Effector memory CD8-positive, alpha-beta T cell (primary cell): Measurements from ENCODE around the gene MTF2.
A peak's percentile ranks its signal among the peaks of the same experiment; 100 is the strongest.

Source experiments
- ATAC-seq: fragments of 150-1000 bp; cut with Tn5 transposase; replicated peaks from 2 replicates; pipeline ENCODE4 v1.10.0; 2021; ENCODE audit warnings: mild to moderate bottlenecking, moderate library complexity
- DNase-seq, 3 experiments: peaks; one replicate each; pipeline ENCODE4 v3.0.0; 2021
- H3K27ac Mint-ChIP-seq, 2 donors: one replicate each; pipeline ENCODE4 v1.8.0; 2022; ENCODE audit warnings: mild to moderate bottlenecking in 2 of 2, mixed read lengths in 2 of 2, moderate library complexity in 2 of 2
- H3K27me3 Mint-ChIP-seq, 2 donors: one replicate each; pipeline ENCODE4 v1.8.0; 2022; ENCODE audit warnings: mixed read lengths in 2 of 2
- H3K36me3 Mint-ChIP-seq: one replicate; pipeline ENCODE4 v1.8.0; 2022; ENCODE audit warnings: mild to moderate bottlenecking, moderate library complexity, mixed read lengths; ENCODE audit not compliant: insufficient read depth
- H3K4me1 Mint-ChIP-seq, 2 donors: one replicate each; pipeline ENCODE4 v1.8.0; 2022; ENCODE audit warnings: low read depth in 2 of 2, mixed read lengths in 2 of 2
- H3K4me3 Mint-ChIP-seq, 2 donors: one replicate each; pipeline ENCODE4 v1.8.0; 2022; ENCODE audit warnings: mild to moderate bottlenecking in 2 of 2, mixed read lengths in 2 of 2, moderate library complexity in 2 of 2
- H3K9me3 Mint-ChIP-seq, 2 donors: one replicate each; pipeline ENCODE4 v1.8.0; 2022; ENCODE audit warnings: mixed read lengths in 2 of 2

The MTF2 gene

GRCh38 chr1:93056649-93057048 is 22.4 kb upstream of the MTF2 start:
- no peak overlapping the region for H3K4me3 Mint-ChIP-seq
- no peak overlapping the region for H3K27ac Mint-ChIP-seq
- H3K36me3 Mint-ChIP-seq = no peaks in the 10 kb centered on the region
- peaks cover 39 to 45% of the 10 kb centered on the region in 2 donors for H3K27me3 Mint-ChIP-seq
- H3K9me3 Mint-ChIP-seq = no peaks in the 10 kb centered on the region
- no peak for ATAC-seq
- H3K4me1 Mint-ChIP-seq = no peaks in the 10 kb centered on the region
- DNase-seq = no peak

- peak; percentile 92 for ATAC-seq
- H3K27ac Mint-ChIP-seq = peak overlapping the region in 1 of 2 donors; percentile 20
Measured at GRCh38 chr1:93061895-93062792, 16.9 kb upstream of the MTF2 start.

GRCh38 chr1:93076268-93076667 is 2.8 kb upstream of the MTF2 start:
- no peak overlapping the region for H3K4me3 Mint-ChIP-seq
- H3K36me3 Mint-ChIP-seq = peaks cover 14% of the 10 kb centered on the region

More at GRCh38 chr1:93061895-93062792, 16.9 kb upstream of the MTF2 start:
- H3K36me3 Mint-ChIP-seq = peaks cover 5% of the 10 kb centered on the region
- no peaks in the 10 kb centered on the region for H3K9me3 Mint-ChIP-seq
- no peak overlapping the region for H3K4me3 Mint-ChIP-seq
- peaks cover 0 to 5% of the 10 kb centered on the region in 2 donors for H3K4me1 Mint-ChIP-seq
- DNase-seq = peak; percentile 21 to 26 (median 26)
- peaks cover 67 to 76% of the 10 kb centered on the region in 2 donors for H3K27me3 Mint-ChIP-seq

GRCh38 chr1:93078203-93078602 is 880 bp upstream of the MTF2 start:
- peak overlapping the region; percentile 94 to 97 for H3K27ac Mint-ChIP-seq
- peaks cover 26 to 36% of the 10 kb centered on the region in 2 donors for H3K4me1 Mint-ChIP-seq
- H3K9me3 Mint-ChIP-seq = no peaks in the 10 kb centered on the region
- H3K27me3 Mint-ChIP-seq = no peaks in the 10 kb centered on the region
- DNase-seq (no peak), ATAC-seq (no peak)
- H3K4me3 Mint-ChIP-seq = peak overlapping the region; percentile 94 to 97
- H3K36me3 Mint-ChIP-seq = peaks cover 25% of the 10 kb centered on the region

More at GRCh38 chr1:93076268-93076667, 2.8 kb upstream of the MTF2 start:
- Mint-ChIP-seq H3K4me1 (peaks cover 22 to 29% of the 10 kb centered on the region in 2 donors), H3K27me3 (no peaks in the 10 kb centered on the region), H3K27ac (no peak overlapping the region), H3K9me3 (no peaks in the 10 kb centered on the region)
- DNase-seq (no peak), ATAC-seq (no peak)

GRCh38 chr1:93078638-93078985 is 471 bp upstream of the MTF2 start:
- no peaks in the 10 kb centered on the region for H3K9me3 Mint-ChIP-seq
- peak overlapping the region; percentile 94 to 97 for H3K4me3 Mint-ChIP-seq
- H3K27ac Mint-ChIP-seq = peak overlapping the region; percentile 94 to 97
- ATAC-seq = no peak
- DNase-seq = no peak
- H3K27me3 Mint-ChIP-seq = no peaks in the 10 kb centered on the region
- peaks cover 25% of the 10 kb centered on the region for H3K36me3 Mint-ChIP-seq
- H3K4me1 Mint-ChIP-seq = peaks cover 29 to 40% of the 10 kb centered on the region in 2 donors

GRCh38 chr1:93079685-93080141 is 630 bp downstream of the MTF2 start:
- peak overlapping the region; percentile 94 to 97 for H3K4me3 Mint-ChIP-seq
- DNase-seq (peak in 1 of 3 experiments; percentile 1), ATAC-seq (no peak)
- H3K36me3 Mint-ChIP-seq = peaks cover 29% of the 10 kb centered on the region
- H3K4me1 Mint-ChIP-seq = peaks cover 31 to 47% of the 10 kb centered on the region in 2 donors
- H3K9me3 Mint-ChIP-seq = no peaks in the 10 kb centered on the region
- H3K27me3 Mint-ChIP-seq = no peaks in the 10 kb centered on the region
- peak overlapping the region; percentile 94 to 97 for H3K27ac Mint-ChIP-seq

- ATAC-seq = peak; percentile 67
- H3K27me3 Mint-ChIP-seq = no peaks in the 10 kb centered on the region
- no peaks in the 10 kb centered on the region for H3K9me3 Mint-ChIP-seq
- peak overlapping the region; percentile 94 to 97 for H3K4me3 Mint-ChIP-seq
- H3K4me1 Mint-ChIP-seq = peaks cover 31 to 47% of the 10 kb centered on the region in 2 donors
- H3K27ac Mint-ChIP-seq = peak overlapping the region; percentile 94 to 97
- H3K36me3 Mint-ChIP-seq = peaks cover 35% of the 10 kb centered on the region
- peak in 1 of 3 experiments; percentile 12 for DNase-seq
Measured at GRCh38 chr1:93080179-93080823, 1.2 kb downstream of the MTF2 start.

GRCh38 chr1:93081716-93082115 is 2.6 kb downstream of the MTF2 start:
- H3K27ac Mint-ChIP-seq = peak overlapping the region in 1 of 2 donors; percentile 66
- no peaks in the 10 kb centered on the region for H3K9me3 Mint-ChIP-seq
- H3K4me3 Mint-ChIP-seq = peak overlapping the region; percentile 94 to 97
- DNase-seq (no peak), ATAC-seq (no peak)
- peaks cover 31 to 60% of the 10 kb centered on the region in 2 donors for H3K4me1 Mint-ChIP-seq
- H3K27me3 Mint-ChIP-seq = no peaks in the 10 kb centered on the region
- peaks cover 45% of the 10 kb centered on the region for H3K36me3 Mint-ChIP-seq

GRCh38 chr1:93082313-93082712 is 3.2 kb downstream of the MTF2 start:
- ATAC-seq (no peak), DNase-seq (no peak)
- peaks cover 48% of the 10 kb centered on the region for H3K36me3 Mint-ChIP-seq
- H3K27ac Mint-ChIP-seq = no peak overlapping the region
- H3K4me3 Mint-ChIP-seq = peak overlapping the region in 1 of 2 donors; percentile 31
- no peaks in the 10 kb centered on the region for H3K9me3 Mint-ChIP-seq
- H3K27me3 Mint-ChIP-seq = no peaks in the 10 kb centered on the region
- peaks cover 34 to 62% of the 10 kb centered on the region in 2 donors for H3K4me1 Mint-ChIP-seq

- Mint-ChIP-seq H3K4me1 (peaks cover 30 to 55% of the 10 kb centered on the region in 2 donors), H3K9me3 (no peaks in the 10 kb centered on the region), H3K4me3 (no peak overlapping the region), H3K27me3 (no peaks in the 10 kb centered on the region), H3K27ac (no peak overlapping the region), H3K36me3 (peaks cover 41% of the 10 kb centered on the region)
- ATAC-seq (no peak), DNase-seq (no peak)
Measured at GRCh38 chr1:93083979-93084378, 4.9 kb downstream of the MTF2 start.

- H3K27me3 Mint-ChIP-seq = no peaks in the 10 kb centered on the region
Measured at GRCh38 chr1:93087532-93087931, 8.4 kb downstream of the MTF2 start.

GRCh38 chr1:93093332-93094006 is 14.4 kb downstream of the MTF2 start:
- ATAC-seq = no peak
- peaks cover 15% of the 10 kb centered on the region for H3K36me3 Mint-ChIP-seq
- H3K27me3 Mint-ChIP-seq = no peaks in the 10 kb centered on the region
- no peak for DNase-seq
- H3K4me1 Mint-ChIP-seq = peaks cover 30 to 57% of the 10 kb centered on the region in 2 donors
- no peaks in the 10 kb centered on the region for H3K9me3 Mint-ChIP-seq
- peak overlapping the region; percentile 35 to 75 for H3K27ac Mint-ChIP-seq
- H3K4me3 Mint-ChIP-seq = no peak overlapping the region

More at GRCh38 chr1:93087532-93087931, 8.4 kb downstream of the MTF2 start:
- no peak overlapping the region for H3K4me3 Mint-ChIP-seq
- peak overlapping the region in 1 of 2 donors; percentile 22 for H3K27ac Mint-ChIP-seq
- no peak for ATAC-seq
- no peak for DNase-seq
- peaks cover 28% of the 10 kb centered on the region for H3K36me3 Mint-ChIP-seq
- H3K9me3 Mint-ChIP-seq = no peaks in the 10 kb centered on the region
- peaks cover 23 to 57% of the 10 kb centered on the region in 2 donors for H3K4me1 Mint-ChIP-seq
